ENCODE results near the gene TMEM94.

GRCh38 chr17:75492555-75493168 lies 36.2 kb downstream of the TMEM94 start:
- no peak for TF ChIP-seq RAD21 (CRISPR knock-in tag; IDR thresholded peaks at IDR 0.05)
- TF ChIP-seq PHF8 (CRISPR knock-in tag; IDR thresholded peaks at IDR 0.05): no peak
- TF ChIP-seq ZBTB38 (CRISPR knock-in tag; IDR thresholded peaks at IDR 0.05): no peak
- TF ChIP-seq, protein P1, sequence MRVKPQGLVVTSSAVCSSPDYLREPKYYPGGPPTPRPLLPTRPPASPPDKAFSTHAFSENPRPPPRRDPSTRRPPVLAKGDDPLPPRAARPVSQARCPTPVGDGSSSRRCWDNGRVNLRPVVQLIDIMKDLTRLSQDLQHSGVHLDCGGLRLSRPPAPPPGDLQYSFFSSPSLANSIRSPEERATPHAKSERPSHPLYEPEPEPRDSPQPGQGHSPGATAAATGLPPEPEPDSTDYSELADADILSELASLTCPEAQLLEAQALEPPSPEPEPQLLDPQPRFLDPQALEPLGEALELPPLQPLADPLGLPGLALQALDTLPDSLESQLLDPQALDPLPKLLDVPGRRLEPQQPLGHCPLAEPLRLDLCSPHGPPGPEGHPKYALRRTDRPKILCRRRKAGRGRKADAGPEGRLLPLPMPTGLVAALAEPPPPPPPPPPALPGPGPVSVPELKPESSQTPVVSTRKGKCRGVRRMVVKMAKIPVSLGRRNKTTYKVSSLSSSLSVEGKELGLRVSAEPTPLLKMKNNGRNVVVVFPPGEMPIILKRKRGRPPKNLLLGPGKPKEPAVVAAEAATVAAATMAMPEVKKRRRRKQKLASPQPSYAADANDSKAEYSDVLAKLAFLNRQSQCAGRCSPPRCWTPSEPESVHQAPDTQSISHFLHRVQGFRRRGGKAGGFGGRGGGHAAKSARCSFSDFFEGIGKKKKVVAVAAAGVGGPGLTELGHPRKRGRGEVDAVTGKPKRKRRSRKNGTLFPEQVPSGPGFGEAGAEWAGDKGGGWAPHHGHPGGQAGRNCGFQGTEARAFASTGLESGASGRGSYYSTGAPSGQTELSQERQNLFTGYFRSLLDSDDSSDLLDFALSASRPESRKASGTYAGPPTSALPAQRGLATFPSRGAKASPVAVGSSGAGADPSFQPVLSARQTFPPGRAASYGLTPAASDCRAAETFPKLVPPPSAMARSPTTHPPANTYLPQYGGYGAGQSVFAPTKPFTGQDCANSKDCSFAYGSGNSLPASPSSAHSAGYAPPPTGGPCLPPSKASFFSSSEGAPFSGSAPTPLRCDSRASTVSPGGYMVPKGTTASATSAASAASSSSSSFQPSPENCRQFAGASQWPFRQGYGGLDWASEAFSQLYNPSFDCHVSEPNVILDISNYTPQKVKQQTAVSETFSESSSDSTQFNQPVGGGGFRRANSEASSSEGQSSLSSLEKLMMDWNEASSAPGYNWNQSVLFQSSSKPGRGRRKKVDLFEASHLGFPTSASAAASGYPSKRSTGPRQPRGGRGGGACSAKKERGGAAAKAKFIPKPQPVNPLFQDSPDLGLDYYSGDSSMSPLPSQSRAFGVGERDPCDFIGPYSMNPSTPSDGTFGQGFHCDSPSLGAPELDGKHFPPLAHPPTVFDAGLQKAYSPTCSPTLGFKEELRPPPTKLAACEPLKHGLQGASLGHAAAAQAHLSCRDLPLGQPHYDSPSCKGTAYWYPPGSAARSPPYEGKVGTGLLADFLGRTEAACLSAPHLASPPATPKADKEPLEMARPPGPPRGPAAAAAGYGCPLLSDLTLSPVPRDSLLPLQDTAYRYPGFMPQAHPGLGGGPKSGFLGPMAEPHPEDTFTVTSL (CRISPR knock-in tag; IDR thresholded peaks at IDR 0.05; ENCODE audit: borderline replicate concordance): no peak
- no peak for TF ChIP-seq ZNF629 (CRISPR knock-in tag; conservative IDR thresholded peaks at IDR 0.05)

All from HepG2 (cell line).